Duodenal mucosa (tissue), 2 donors: ENCODE measurements around the gene CFAP97D1.

ENCODE experiments used
- H3K27ac ChIP-seq: one replicate; pipeline ENCODE4 v1.7.0; 2013; ENCODE audit warnings: low read depth, low read length
- H3K27me3 ChIP-seq, 2 donors: one replicate each; pipeline ENCODE4 v1.7.0; 2013; ENCODE audit warnings: low read length in 2 of 2, control low read depth in 1 of 2; ENCODE audit not compliant: insufficient read depth in 2 of 2, control insufficient read depth in 1 of 2
- H3K36me3 ChIP-seq, 2 donors: one replicate each; pipeline ENCODE4 v1.7.0; 2013; ENCODE audit warnings: low read length in 2 of 2, control low read depth in 1 of 2; ENCODE audit not compliant: insufficient read depth in 2 of 2, control insufficient read depth in 1 of 2
- H3K4me1 ChIP-seq, 2 donors: one replicate each; pipeline ENCODE4 v1.7.0; 2013; ENCODE audit warnings: low read length in 2 of 2, control low read depth in 1 of 2; ENCODE audit not compliant: insufficient read depth in 2 of 2, control insufficient read depth in 1 of 2
- H3K4me3 ChIP-seq, 2 donors: one replicate each; pipeline ENCODE4 v1.7.0; 2013; ENCODE audit warnings: low read length in 2 of 2, low read depth in 1 of 2
- H3K9ac ChIP-seq, 2 donors: one replicate each; pipeline ENCODE4 v1.7.0; 2013; ENCODE audit warnings: low read length in 2 of 2, low read depth in 1 of 2
- H3K9me3 ChIP-seq, 2 donors: one replicate each; pipeline ENCODE4 v1.7.0; 2013; ENCODE audit warnings: low read length in 2 of 2, control low read depth in 1 of 2; ENCODE audit not compliant: control insufficient read depth in 1 of 2

CFAP97D1 gene

DNA sequence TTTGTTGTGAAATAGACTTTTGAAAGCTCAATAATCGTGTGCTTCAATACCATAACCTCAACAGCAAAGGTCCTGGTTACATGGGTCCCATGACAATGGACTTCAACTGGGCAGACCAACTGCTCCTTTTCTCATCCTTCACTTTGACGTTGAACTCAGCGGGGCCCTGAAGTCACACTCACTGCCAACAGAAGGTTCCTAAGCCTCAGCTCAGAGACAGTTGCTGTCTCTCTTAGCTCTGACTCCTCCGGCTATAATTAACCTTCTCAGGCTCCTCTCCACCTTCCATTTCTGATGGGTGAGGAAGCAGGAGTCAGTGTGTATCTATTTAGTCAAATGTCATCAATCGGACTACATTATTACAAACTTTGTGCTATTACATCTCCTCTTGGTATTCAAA, 28.9 kb downstream of the CFAP97D1 start:
- H3K4me1 ChIP-seq: no peaks in the 10 kb centered on the region
- no peak overlapping the region for H3K9ac ChIP-seq
- no peaks in the 10 kb centered on the region for H3K27me3 ChIP-seq
- H3K27ac ChIP-seq: no peak overlapping the region
- H3K4me3 ChIP-seq: no peak overlapping the region
- H3K9me3 ChIP-seq: no peaks in the 10 kb centered on the region
- H3K36me3 ChIP-seq: peaks cover 0 to under 1% of the 10 kb centered on the region in 2 donors

- Histone ChIP-seq H3K36me3 (peaks cover 0 to 4% of the 10 kb centered on the region in 2 donors), H3K27ac (no peak overlapping the region), H3K27me3 (no peaks in the 10 kb centered on the region), H3K4me3 (no peak overlapping the region), H3K4me1 (no peaks in the 10 kb centered on the region), H3K9me3 (no peaks in the 10 kb centered on the region), H3K9ac (no peak overlapping the region)
Observed at GRCh38 chr17:43810226-43810715, 30.0 kb downstream of the CFAP97D1 start.

DNA sequence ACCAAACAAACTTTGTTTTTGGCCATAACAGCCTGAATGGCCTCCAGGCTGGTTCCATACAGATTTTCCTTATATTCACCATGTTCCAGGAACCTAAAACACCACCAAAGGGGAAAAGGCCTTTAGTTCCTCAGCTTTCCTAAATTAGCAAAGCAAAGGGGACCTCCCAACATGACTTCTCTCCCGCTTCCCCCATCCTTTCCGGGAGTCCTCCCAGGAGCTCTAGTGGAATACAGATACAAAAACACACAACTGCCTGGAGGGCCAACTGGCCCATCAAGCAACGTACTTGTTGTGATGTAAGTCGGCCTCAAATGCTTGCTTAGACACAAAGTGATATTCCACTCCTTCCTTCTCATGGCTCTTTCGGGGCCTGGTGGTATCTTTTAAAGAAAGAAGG, 30.6 kb downstream of the CFAP97D1 start:
- Histone ChIP-seq H3K4me3 (no peak overlapping the region), H3K27ac (no peak overlapping the region), H3K27me3 (no peaks in the 10 kb centered on the region), H3K9me3 (no peaks in the 10 kb centered on the region), H3K4me1 (no peaks in the 10 kb centered on the region), H3K36me3 (peaks cover 0 to 4% of the 10 kb centered on the region in 2 donors), H3K9ac (no peak overlapping the region)

DNA sequence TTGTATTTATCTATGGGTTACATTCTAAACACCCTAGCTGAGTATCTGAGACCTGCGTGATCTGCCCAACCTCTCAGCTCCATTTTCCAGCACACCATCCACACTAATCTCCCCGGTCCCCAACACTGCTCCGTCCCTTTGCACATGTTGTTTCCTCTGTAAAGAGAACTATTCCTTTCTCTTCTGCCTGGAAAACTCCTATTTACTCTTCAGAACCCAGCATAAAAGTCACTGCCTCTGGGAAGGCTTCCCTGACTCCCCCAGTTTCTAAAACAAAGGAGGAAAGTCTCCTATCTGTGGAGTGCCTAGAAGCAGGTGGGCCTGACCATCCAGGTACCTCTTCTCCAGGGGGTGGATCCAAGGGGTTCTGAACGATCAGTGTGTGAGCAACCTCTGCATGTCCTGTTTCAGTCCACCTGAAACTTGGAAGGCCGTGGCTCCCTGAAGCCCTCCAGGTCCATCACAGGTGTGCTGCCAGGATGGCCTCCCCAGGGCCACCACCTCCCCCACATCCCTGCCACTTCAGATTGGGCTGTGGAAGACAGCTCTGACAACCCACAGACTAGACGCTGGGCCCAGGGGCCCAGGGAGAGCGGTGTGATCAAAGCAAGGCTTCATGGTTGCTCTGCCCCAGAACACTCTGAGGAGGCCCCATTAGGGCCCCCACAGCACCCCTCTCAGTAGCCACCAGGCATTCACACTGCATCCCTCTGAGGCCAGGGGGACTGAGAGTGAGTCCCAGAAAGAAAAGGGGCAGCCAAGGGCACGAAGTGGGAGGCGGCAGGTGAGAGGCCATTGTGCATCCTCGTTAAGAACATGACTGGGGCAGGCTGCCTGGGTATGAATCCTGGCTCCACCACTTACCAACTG, 32.4 kb downstream of the CFAP97D1 start:
- Histone ChIP-seq H3K9ac (no peak overlapping the region), H3K27me3 (no peaks in the 10 kb centered on the region), H3K4me1 (peaks cover 8 to 9% of the 10 kb centered on the region in 2 donors), H3K9me3 (no peaks in the 10 kb centered on the region), H3K4me3 (no peak overlapping the region), H3K36me3 (peaks cover 0 to 4% of the 10 kb centered on the region in 2 donors), H3K27ac (no peak overlapping the region)

- Histone ChIP-seq H3K27me3 (no peaks in the 10 kb centered on the region), H3K9me3 (no peaks in the 10 kb centered on the region), H3K27ac (no peak overlapping the region), H3K4me1 (peaks cover 8 to 9% of the 10 kb centered on the region in 2 donors), H3K36me3 (peaks cover 0 to 4% of the 10 kb centered on the region in 2 donors), H3K9ac (no peak overlapping the region), H3K4me3 (no peak overlapping the region)
Observed at GRCh38 chr17:43813386-43813785, 33.2 kb downstream of the CFAP97D1 start.

DNA sequence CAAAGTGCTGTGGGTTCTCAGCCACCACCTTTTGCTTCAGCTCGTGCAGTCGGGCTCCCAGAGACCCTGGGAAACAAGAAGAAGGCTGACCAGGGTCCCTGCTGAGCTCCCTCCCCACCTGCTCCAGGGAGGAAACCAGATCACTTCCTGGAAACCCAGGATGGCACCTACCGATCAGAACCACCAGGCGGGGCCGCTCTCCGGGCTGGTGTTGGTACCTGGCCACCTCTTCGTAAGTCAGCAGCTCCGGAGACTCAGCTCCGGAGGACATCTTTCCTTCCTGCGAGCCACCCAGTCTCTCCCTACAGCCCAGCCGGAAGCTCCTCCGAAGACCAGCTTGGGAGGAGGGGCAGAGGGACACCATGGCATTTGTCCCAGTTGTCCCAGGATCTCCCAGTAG, 33.8 kb downstream of the CFAP97D1 start:
- Histone ChIP-seq H3K4me1 (peaks cover 8 to 9% of the 10 kb centered on the region in 2 donors), H3K27me3 (no peaks in the 10 kb centered on the region), H3K9me3 (no peaks in the 10 kb centered on the region), H3K4me3 (no peak overlapping the region), H3K27ac (no peak overlapping the region), H3K9ac (no peak overlapping the region), H3K36me3 (peaks cover 0 to 4% of the 10 kb centered on the region in 2 donors)

- Histone ChIP-seq H3K36me3 (peaks cover 0 to 4% of the 10 kb centered on the region in 2 donors), H3K4me3 (no peak overlapping the region), H3K9me3 (no peaks in the 10 kb centered on the region), H3K27ac (no peak overlapping the region), H3K27me3 (no peaks in the 10 kb centered on the region), H3K9ac (no peak overlapping the region), H3K4me1 (peaks cover 8 to 9% of the 10 kb centered on the region in 2 donors)
Observed at GRCh38 chr17:43814714-43815113, 34.5 kb downstream of the CFAP97D1 start.

GRCh38 chr17:43816336-43817320, 36.4 kb downstream of the CFAP97D1 start:
- Histone ChIP-seq H3K27me3 (no peaks in the 10 kb centered on the region), H3K9me3 (no peaks in the 10 kb centered on the region), H3K27ac (no peak overlapping the region), H3K36me3 (peaks cover 0 to 4% of the 10 kb centered on the region in 2 donors), H3K4me1 (peaks cover 8 to 9% of the 10 kb centered on the region in 2 donors), H3K9ac (no peak overlapping the region), H3K4me3 (no peak overlapping the region)

DNA sequence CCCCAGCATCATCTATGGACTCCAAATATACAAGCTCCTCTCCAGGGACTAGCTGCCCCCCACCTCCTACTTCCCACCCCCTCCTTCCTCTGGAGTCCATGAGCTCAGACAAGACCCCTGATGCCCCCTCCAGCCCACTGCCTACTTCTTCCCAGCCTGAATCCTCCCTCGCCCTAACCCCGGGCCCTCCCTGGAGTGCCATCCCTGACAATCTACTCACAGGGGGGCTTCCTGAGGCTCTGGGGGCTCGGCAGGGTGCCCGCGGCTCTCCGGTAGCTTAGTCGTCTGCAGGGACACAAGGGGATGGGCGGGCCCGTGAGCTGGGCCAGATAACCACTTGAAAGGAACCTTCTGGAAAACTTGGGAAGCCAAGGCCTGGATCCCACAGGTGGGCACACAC, 37.6 kb downstream of the CFAP97D1 start:
- H3K4me1 ChIP-seq: peaks cover 11 to 12% of the 10 kb centered on the region in 2 donors
- H3K27me3 ChIP-seq: no peaks in the 10 kb centered on the region
- no peaks in the 10 kb centered on the region for H3K9me3 ChIP-seq
- no peak overlapping the region for H3K27ac ChIP-seq
- no peak overlapping the region for H3K9ac ChIP-seq
- H3K4me3 ChIP-seq: no peak overlapping the region
- H3K36me3 ChIP-seq: peaks cover 0 to 4% of the 10 kb centered on the region in 2 donors

- H3K4me1 ChIP-seq: peaks cover 17 to 21% of the 10 kb centered on the region in 2 donors
- no peak overlapping the region for H3K4me3 ChIP-seq
- no peaks in the 10 kb centered on the region for H3K9me3 ChIP-seq
- peaks cover 0 to 4% of the 10 kb centered on the region in 2 donors for H3K36me3 ChIP-seq
- no peaks in the 10 kb centered on the region for H3K27me3 ChIP-seq
- no peak overlapping the region for H3K9ac ChIP-seq
- H3K27ac ChIP-seq: no peak overlapping the region
Observed at GRCh38 chr17:43818966-43819365, 38.7 kb downstream of the CFAP97D1 start.
